HUES64 (cell line): Measurements from ENCODE around the gene PPP1R1B.

Experiments used
- H3K27ac ChIP-seq: 2 replicates; pipeline ENCODE4 v1.7.0; 2013; ENCODE audit warnings: low read depth, low read length, inconsistent platforms
- H3K27me3 ChIP-seq: 2 replicates; pipeline ENCODE4 v1.6.1; 2013; ENCODE audit warnings: mild to moderate bottlenecking, low read length; ENCODE audit not compliant: insufficient read depth
- H3K36me3 ChIP-seq: 2 replicates; pipeline ENCODE4 v1.6.1; 2013; ENCODE audit warnings: mild to moderate bottlenecking, low read length; ENCODE audit not compliant: insufficient read depth
- H3K4me1 ChIP-seq: 2 replicates; pipeline ENCODE4 v1.6.1; 2013; ENCODE audit warnings: mild to moderate bottlenecking, low read length, moderate library complexity; ENCODE audit not compliant: insufficient read depth
- H3K4me3 ChIP-seq: 2 replicates; pipeline ENCODE4 v1.5.1; 2013; ENCODE audit warnings: mild to moderate bottlenecking, low read length, moderate library complexity
- H3K9ac ChIP-seq: 2 replicates; pipeline ENCODE4 v1.6.1; 2013; ENCODE audit warnings: mild to moderate bottlenecking, low read depth, low read length
- H3K9me3 ChIP-seq: 2 replicates; pipeline ENCODE4 v1.6.1; 2013; ENCODE audit warnings: low read depth, low read length; ENCODE audit not compliant: insufficient read depth
- WGBS: fragments of 150-250, 120-280 bp; methylation state at CpG from one replicate; pipeline ENCODE4 v1.1.7; 2013; ENCODE audit warnings: missing lambda C conversion rate; 5-methylcytosine and 5-hydroxymethylcytosine counted together

PPP1R1B gene

DNA sequence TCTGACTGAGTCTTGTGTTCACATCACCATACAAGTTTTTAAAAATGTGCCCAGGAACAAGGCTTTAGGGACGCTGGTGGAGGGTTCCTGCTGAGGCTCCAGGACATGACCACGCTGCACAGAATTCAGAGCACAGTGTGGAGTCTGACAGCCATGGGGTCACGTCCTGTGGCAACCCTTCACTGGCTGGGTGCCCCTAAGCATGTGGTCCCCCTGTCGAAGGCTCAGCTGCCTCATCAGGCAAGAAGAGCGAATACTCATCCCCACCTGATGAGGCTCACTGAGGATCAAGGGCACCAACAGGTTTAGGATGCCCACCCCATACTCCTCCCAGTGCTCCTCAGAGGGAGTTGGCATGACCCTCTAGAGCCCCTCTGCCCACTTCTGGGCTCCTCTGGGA lies 47.4 kb downstream of the PPP1R1B start:
- H3K27me3 ChIP-seq: peaks cover 7% of the 10 kb centered on the region
- no peak overlapping the region for H3K9ac ChIP-seq
- H3K36me3 ChIP-seq: peaks cover 7% of the 10 kb centered on the region; the same call in 1 of the 2 replicates
- no peaks in the 10 kb centered on the region; the same call in 1 of the 2 replicates for H3K4me1 ChIP-seq
- whole genome bisulfite sequencing: 90% methylated on average over 5 of the region's 5 CpGs
- no peak overlapping the region for H3K27ac ChIP-seq
- H3K9me3 ChIP-seq: no peaks in the 10 kb centered on the region
- no peak overlapping the region for H3K4me3 ChIP-seq

- H3K9me3 ChIP-seq: no peaks in the 10 kb centered on the region
- WGBS: 62% methylated on average over 11 of the region's 11 CpGs
These were observed 48.1 kb downstream of the PPP1R1B start for GRCh38 chr17:39674702-39675389.

DNA sequence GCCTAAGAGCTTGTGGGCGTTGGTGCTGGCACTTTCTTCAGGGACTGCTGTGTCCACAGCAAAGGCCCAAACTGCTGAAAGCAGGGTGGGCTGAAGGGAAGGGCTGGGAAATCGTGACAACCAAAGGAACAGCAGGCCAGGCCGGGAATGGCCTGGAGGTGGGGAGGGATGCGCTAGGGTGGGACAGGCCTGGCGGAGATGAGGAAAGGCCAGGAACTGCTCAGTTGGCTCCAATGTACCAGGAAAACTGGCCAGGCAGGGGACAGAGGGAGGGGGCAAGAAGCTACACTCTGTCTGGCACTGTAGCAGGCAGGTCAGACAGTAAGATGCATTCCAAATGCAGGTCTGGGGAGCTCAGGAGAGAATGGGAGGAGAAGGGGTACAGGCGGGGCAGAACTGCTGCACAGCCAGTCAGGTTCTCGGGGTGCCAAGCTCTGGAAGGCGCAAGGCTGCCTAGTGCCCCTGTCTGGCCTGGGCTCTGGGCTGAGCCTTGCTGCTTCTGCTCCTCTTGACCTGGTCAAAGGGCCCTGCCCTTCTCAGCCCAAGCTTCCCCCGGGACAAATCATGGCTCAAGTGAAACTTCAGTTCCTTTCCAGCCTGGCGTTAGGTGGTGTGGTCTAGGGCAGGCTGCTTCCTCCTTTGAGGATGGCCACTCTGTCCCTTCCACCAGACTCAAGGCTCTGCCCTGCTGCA lies 48.8 kb downstream of the PPP1R1B start:
- no peaks in the 10 kb centered on the region for H3K27me3 ChIP-seq
- H3K27ac ChIP-seq: no peak overlapping the region
- no peak overlapping the region for H3K4me3 ChIP-seq
- no peaks in the 10 kb centered on the region for H3K9me3 ChIP-seq
- peaks cover 7% of the 10 kb centered on the region for H3K36me3 ChIP-seq
- no peaks in the 10 kb centered on the region; the same call in 1 of the 2 replicates for H3K4me1 ChIP-seq
- no peak overlapping the region for H3K9ac ChIP-seq
- WGBS: 86% methylated on average over 10 of the region's 10 CpGs

More at GRCh38 chr17:39674702-39675389, 48.1 kb downstream of the PPP1R1B start:
- peaks cover under 1% of the 10 kb centered on the region; the same call in 1 of the 2 replicates for H3K27me3 ChIP-seq
- H3K4me1 ChIP-seq: no peaks in the 10 kb centered on the region; the same call in 1 of the 2 replicates
- no peak overlapping the region for H3K4me3 ChIP-seq
- H3K27ac ChIP-seq: no peak overlapping the region
- no peak overlapping the region for H3K9ac ChIP-seq
- peaks cover 7% of the 10 kb centered on the region; the same call in 1 of the 2 replicates for H3K36me3 ChIP-seq

- no peak overlapping the region for H3K27ac ChIP-seq
- no peak overlapping the region for H3K4me3 ChIP-seq
- no peaks in the 10 kb centered on the region for H3K9me3 ChIP-seq
- H3K9ac ChIP-seq: no peak overlapping the region
- peaks cover 14% of the 10 kb centered on the region for H3K36me3 ChIP-seq
- H3K27me3 ChIP-seq: no peaks in the 10 kb centered on the region
- H3K4me1 ChIP-seq: no peaks in the 10 kb centered on the region; the same call in 1 of the 2 replicates
- WGBS: 88% methylated on average over 7 of the region's 7 CpGs
These were observed 49.6 kb downstream of the PPP1R1B start for GRCh38 chr17:39676198-39676819.

GRCh38 chr17:39677072-39677471 lies 50.3 kb downstream of the PPP1R1B start:
- Histone ChIP-seq H3K27ac (no peak overlapping the region), H3K9me3 (no peaks in the 10 kb centered on the region), H3K4me1 (no peaks in the 10 kb centered on the region; the same call in 1 of the 2 replicates), H3K36me3 (peaks cover 15% of the 10 kb centered on the region), H3K9ac (no peak overlapping the region), H3K4me3 (no peak overlapping the region), H3K27me3 (no peaks in the 10 kb centered on the region)
- WGBS: 91% methylated on average over 6 of the region's 8 CpGs

DNA sequence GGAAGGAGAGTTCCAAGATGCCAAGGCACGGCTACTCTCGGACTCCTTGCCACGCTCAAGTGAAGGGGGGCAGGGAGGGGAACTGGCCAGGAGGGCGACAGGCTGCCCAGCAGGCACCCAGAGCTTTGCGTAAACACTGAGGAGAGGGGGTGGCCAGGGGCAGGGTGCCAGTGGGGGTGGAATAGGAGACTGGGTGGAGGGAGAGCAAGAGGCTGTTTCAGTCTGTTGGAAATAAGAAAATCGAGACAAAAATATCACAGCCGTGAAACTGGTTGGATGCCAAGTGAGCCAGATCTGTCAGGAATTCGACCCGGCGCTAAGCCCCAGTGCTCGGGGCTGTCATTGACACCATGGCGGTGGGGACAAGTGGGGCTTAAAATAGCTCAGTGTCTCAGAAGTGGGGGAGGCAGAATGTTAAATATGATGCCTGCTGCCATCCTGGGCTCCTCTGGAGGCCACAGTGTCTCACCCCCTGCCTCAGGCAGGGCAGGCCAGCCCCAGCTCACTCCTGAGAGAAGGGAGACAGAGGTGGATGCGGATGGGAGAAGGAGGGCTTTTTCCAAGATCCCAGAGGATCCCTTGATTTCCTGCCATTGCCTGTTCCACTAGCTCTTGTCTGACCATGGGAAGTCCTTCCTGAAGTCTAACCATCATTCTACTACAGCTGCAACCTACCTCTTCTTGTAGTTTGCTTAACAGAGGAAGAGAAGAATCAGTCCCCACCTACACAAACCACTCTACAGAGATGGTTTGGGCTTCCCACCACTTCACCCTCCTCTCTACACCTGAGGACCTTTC lies 51.0 kb downstream of the PPP1R1B start:
- 92% methylated on average over 13 of the region's 13 CpGs for WGBS
- H3K36me3 ChIP-seq: peaks cover 15% of the 10 kb centered on the region

GRCh38 chr17:39678340-39679116 lies 51.8 kb downstream of the PPP1R1B start:
- Histone ChIP-seq H3K27ac (no peak overlapping the region), H3K9ac (no peak overlapping the region), H3K36me3 (peaks cover 21% of the 10 kb centered on the region), H3K4me3 (no peak overlapping the region), H3K9me3 (no peaks in the 10 kb centered on the region), H3K4me1 (no peaks in the 10 kb centered on the region; the same call in 1 of the 2 replicates), H3K27me3 (no peaks in the 10 kb centered on the region)
- WGBS: 84% methylated on average over 13 of the region's 13 CpGs

More for the DNA sequence above, 51.0 kb downstream of the PPP1R1B start:
- Histone ChIP-seq H3K4me3 (no peak overlapping the region), H3K27me3 (no peaks in the 10 kb centered on the region), H3K9me3 (no peaks in the 10 kb centered on the region), H3K4me1 (no peaks in the 10 kb centered on the region; the same call in 1 of the 2 replicates), H3K27ac (no peak overlapping the region), H3K9ac (no peak overlapping the region)

GRCh38 chr17:39679521-39680192 lies 52.9 kb downstream of the PPP1R1B start:
- WGBS: 86% methylated on average over 12 of the region's 12 CpGs
- no peak overlapping the region for H3K9ac ChIP-seq

DNA sequence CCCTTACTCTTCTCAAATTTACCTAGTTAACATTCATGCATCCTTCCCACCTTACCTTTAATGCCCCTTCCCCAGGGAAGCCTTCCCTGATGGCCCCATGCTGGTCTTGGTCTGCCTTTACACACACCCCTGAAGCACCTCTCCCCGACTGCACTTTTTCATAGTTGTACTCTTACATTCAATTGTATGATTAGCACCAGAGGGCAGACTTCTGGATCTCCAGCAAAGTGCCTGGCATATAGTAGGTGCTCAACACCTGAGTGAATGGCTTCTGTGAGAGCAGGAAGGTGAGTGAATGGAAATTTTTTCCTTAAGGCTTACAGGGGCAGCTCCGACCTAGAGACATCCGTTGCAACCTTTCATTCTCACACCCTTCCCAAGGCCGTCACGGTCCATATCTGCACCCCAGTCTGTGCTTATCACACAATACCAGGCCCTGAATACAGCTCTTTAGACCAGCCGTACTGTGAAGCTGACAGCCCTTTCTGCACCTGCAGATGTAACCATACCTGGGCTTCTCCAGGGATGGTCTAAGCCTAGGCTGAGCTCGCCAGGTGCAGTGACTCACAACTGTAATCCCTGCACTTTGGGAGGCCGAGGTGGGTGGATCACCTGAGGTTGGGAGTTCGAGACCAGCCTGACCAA lies 56.7 kb downstream of the PPP1R1B start:
- Histone ChIP-seq H3K9ac (no peak overlapping the region), H3K4me3 (no peak overlapping the region), H3K27me3 (no peaks in the 10 kb centered on the region), H3K27ac (no peak overlapping the region), H3K9me3 (no peaks in the 10 kb centered on the region), H3K36me3 (peaks cover 20% of the 10 kb centered on the region; the same call in 1 of the 2 replicates), H3K4me1 (peaks cover 7% of the 10 kb centered on the region)
- WGBS: 92% methylated on average over 9 of the region's 9 CpGs

More at GRCh38 chr17:39679521-39680192, 52.9 kb downstream of the PPP1R1B start:
- Histone ChIP-seq H3K27ac (no peak overlapping the region), H3K4me3 (no peak overlapping the region), H3K4me1 (no peaks in the 10 kb centered on the region; the same call in 1 of the 2 replicates), H3K36me3 (peaks cover 28% of the 10 kb centered on the region), H3K9me3 (no peaks in the 10 kb centered on the region), H3K27me3 (no peaks in the 10 kb centered on the region)
